Measurements from ENCODE around the gene B4GALT5. TPM values are rescaled to one million over a fixed set of nuclear protein-coding genes. Genes with fewer than 3 reads are reported as not detected.

B4GALT5 gene
- total RNA-seq, 1 experiment from 2014 or later = 62.4 TPM

GRCh38 chr20:49592120-49592519 lies 121.6 kb downstream of the B4GALT5 start:
- TF ChIP-seq SOX15 (CRISPR knock-in tag; IDR thresholded peaks at IDR 0.05) = no peak
- TF ChIP-seq ARID4B (CRISPR knock-in tag; IDR thresholded peaks at IDR 0.05; ENCODE audit: borderline replicate concordance) = no peak
- TF ChIP-seq RORB (CRISPR knock-in tag; IDR thresholded peaks at IDR 0.05) = no peak
- no peak for TF ChIP-seq SMAD3 (CRISPR knock-in tag; IDR thresholded peaks at IDR 0.05; ENCODE audit: borderline replicate concordance)
- TF ChIP-seq ZNF317 (CRISPR knock-in tag; IDR thresholded peaks at IDR 0.05; ENCODE audit: borderline replicate concordance, low read depth) = no peak
- TF ChIP-seq JUN (CRISPR knock-in tag; IDR thresholded peaks at IDR 0.05) = no peak
- TF ChIP-seq NFATC4 (CRISPR knock-in tag; IDR thresholded peaks at IDR 0.05) = no peak
- no peak for TF ChIP-seq STAT6 (CRISPR knock-in tag; conservative IDR thresholded peaks at IDR 0.05; ENCODE audit: low read depth)
- ChIA-PET CTCF (no interaction called here), POLR2A (no interaction called here)
- DNase-seq (ENCODE audit: low spot score) (no peak), ATAC-seq (no peak)
- H3K9me3 Mint-ChIP-seq = no peaks in the 10 kb centered on the region
- peaks cover 6% of the 10 kb centered on the region; the same call in 1 of the 2 replicates for H3K4me1 Mint-ChIP-seq
- no peaks in the 10 kb centered on the region; the same call in none of the 2 replicates for H3K27me3 Mint-ChIP-seq (ENCODE audit: low read depth)
- no peaks in the 10 kb centered on the region for H3K36me3 Mint-ChIP-seq
- no peak overlapping the region for H3K27ac Mint-ChIP-seq
- H3K4me3 Mint-ChIP-seq = no peak overlapping the region

- H3K36me3 Mint-ChIP-seq = no peaks in the 10 kb centered on the region
- no peaks in the 10 kb centered on the region; the same call in none of the 2 replicates for H3K27me3 Mint-ChIP-seq (ENCODE audit: low read depth)
- no peak overlapping the region for H3K4me3 Mint-ChIP-seq
- DNase-seq (ENCODE audit: low spot score) (no peak), ATAC-seq (no peak)
- CTCF ChIA-PET = interaction anchor here (0.9 kb wide), 1 partner anchor 50 kb away, joined by 6 read pairs; no protein-coding TSS in a partner anchor
- H3K4me1 Mint-ChIP-seq = peaks cover 6% of the 10 kb centered on the region; the same call in 1 of the 2 replicates
- no peak overlapping the region; the same call in 1 of the 2 replicates for H3K27ac Mint-ChIP-seq
- TF ChIP-seq CREM (CRISPR knock-in tag; IDR thresholded peaks at IDR 0.05) (no peak), MYBL2 (CRISPR knock-in tag; IDR thresholded peaks at IDR 0.05) (no peak), ZNF423 (CRISPR knock-in tag; IDR thresholded peaks at IDR 0.05) (no peak), ZNF317 (CRISPR knock-in tag; IDR thresholded peaks at IDR 0.05; ENCODE audit: borderline replicate concordance, low read depth) (no peak), NFATC4 (CRISPR knock-in tag; IDR thresholded peaks at IDR 0.05) (no peak), MLX (CRISPR knock-in tag; IDR thresholded peaks at IDR 0.05) (no peak), MXD4 (CRISPR knock-in tag; IDR thresholded peaks at IDR 0.05; ENCODE audit: borderline replicate concordance) (no peak), FOXJ3 (CRISPR knock-in tag; IDR thresholded peaks at IDR 0.05; ENCODE audit: borderline replicate concordance) (no peak), ZNF532 (CRISPR knock-in tag; IDR thresholded peaks at IDR 0.05; ENCODE audit: borderline replicate concordance) (no peak), ELF4 (CRISPR knock-in tag; IDR thresholded peaks at IDR 0.05; ENCODE audit: low read depth) (no peak), ZNF416 (CRISPR knock-in tag; IDR thresholded peaks at IDR 0.05) (no peak)
- POLR2A ChIA-PET = no interaction called here
- H3K9me3 Mint-ChIP-seq = no peaks in the 10 kb centered on the region
Measured at GRCh38 chr20:49591217-49591865, 122.3 kb downstream of the B4GALT5 start.
